HEK293 (cell line): Measurements from ENCODE around the gene CNR1.

Experiments used
- CTCF ChIA-PET: fragments of 350-600 bp; formaldehyde crosslinking; extraction: SDS; loops from one replicate; lab custom pipeline; 2021; ENCODE audit warnings: antibody characterized with exemption; lab: Yijun Ruan, JAX
- POLR2A ChIA-PET: fragments of 300-600 bp; formaldehyde crosslinking; extraction: SDS; loops from one replicate; lab custom pipeline; 2020; ENCODE audit warnings: antibody characterized with exemption, inconsistent platforms; lab: Yijun Ruan, JAX
- H3K27ac ChIP-seq: fragments of 200-500 bp; sonication (Bioruptor generic); 2 replicates; pipeline ENCODE4 v1.5.1; 2014; ENCODE audit warnings: low read depth, low read length, control low read depth, inconsistent platforms; ENCODE audit errors: extremely low read depth
- H3K36me3 ChIP-seq, 2 experiments: fragments of 200-500 bp in 1 of 2; sonication (Bioruptor generic) in 1 of 2; 1 replicate in 1 of 2; 2 replicates in 1 of 2; pipeline ENCODE4 v1.5.1; 2014 to 2017; ENCODE audit warnings: inconsistent platforms in 2 of 2, low read length in 2 of 2; ENCODE audit not compliant: control insufficient read depth in 2 of 2, insufficient read depth in 1 of 2
- H3K4me1 ChIP-seq: fragments of 200-500 bp; sonication (Bioruptor generic); 2 replicates; pipeline ENCODE4 v1.5.1; 2014; ENCODE audit warnings: mild to moderate bottlenecking, low read length, inconsistent platforms; ENCODE audit not compliant: control insufficient read depth, insufficient read depth
- H3K4me3 ChIP-seq: 2 replicates; pipeline ENCODE4 v1.5.1; 2011; ENCODE audit warnings: low read depth, mild to moderate bottlenecking, control low read depth, low read length, moderate library complexity
- H3K9me3 ChIP-seq: fragments of 200-500 bp; sonication (Bioruptor generic); 2 replicates; pipeline ENCODE4 v1.5.1; 2014; ENCODE audit warnings: low read depth, low read length, inconsistent platforms; ENCODE audit not compliant: control insufficient read depth, insufficient read depth
- KLF1 ChIP-seq: fragments of 450-650 bp; formaldehyde crosslinking; IDR thresholded peaks from 2 replicates; pipeline ENCODE4 v1.5.1; 2016; ENCODE audit warnings: missing biosample characterization, missing genetic modification characterization
- KLF8 ChIP-seq: fragments of 450-650 bp; formaldehyde crosslinking; IDR thresholded peaks from 2 replicates; pipeline ENCODE4 v1.5.1; 2016; ENCODE audit warnings: missing biosample characterization, missing genetic modification characterization
- SALL2 ChIP-seq: fragments of 450-650 bp; formaldehyde crosslinking; IDR thresholded peaks from 2 replicates; pipeline ENCODE4 v1.5.0; 2017; ENCODE audit warnings: missing biosample characterization, mild to moderate bottlenecking, missing genetic modification characterization, borderline replicate concordance
- TCF7L2 ChIP-seq: IDR thresholded peaks from 2 replicates; pipeline ENCODE4 v1.6.1; 2011; ENCODE audit warnings: low read depth, mild to moderate bottlenecking, inconsistent platforms, low read length, moderate library complexity, borderline replicate concordance
- ZNF112 ChIP-seq: fragments of 450-650 bp; formaldehyde crosslinking; IDR thresholded peaks from 2 replicates; pipeline ENCODE4 v1.5.0; 2017; ENCODE audit warnings: missing biosample characterization, missing genetic modification characterization
- ZNF114 ChIP-seq: fragments of 450-650 bp; formaldehyde crosslinking; IDR thresholded peaks from 2 replicates; pipeline ENCODE4 v1.5.0; 2017; ENCODE audit warnings: missing biosample characterization, missing genetic modification characterization
- ZNF24 ChIP-seq: fragments of 450-650 bp; formaldehyde crosslinking; IDR thresholded peaks from 2 replicates; pipeline ENCODE4 v1.5.1; 2016; ENCODE audit warnings: missing biosample characterization, missing genetic modification characterization
- ZNF341 ChIP-seq: fragments of 450-650 bp; formaldehyde crosslinking; IDR thresholded peaks from 2 replicates; pipeline ENCODE4; 2016; ENCODE audit warnings: low read depth, missing biosample characterization, missing genetic modification characterization
- ZNF354C ChIP-seq: fragments of 450-650 bp; formaldehyde crosslinking; IDR thresholded peaks from 2 replicates; pipeline ENCODE4 v1.5.1; 2016; ENCODE audit warnings: missing biosample characterization, missing genetic modification characterization, low read depth, borderline replicate concordance
- ZNF404 ChIP-seq: fragments of 450-650 bp; formaldehyde crosslinking; IDR thresholded peaks from 2 replicates; pipeline ENCODE4 v1.5.1; 2017; ENCODE audit warnings: missing biosample characterization, missing genetic modification characterization
- ZNF48 ChIP-seq: fragments of 450-650 bp; formaldehyde crosslinking; IDR thresholded peaks from 2 replicates; pipeline ENCODE4 v1.5.1; 2016; ENCODE audit warnings: missing biosample characterization, missing genetic modification characterization
- ZNF521 ChIP-seq: fragments of 450-650 bp; formaldehyde crosslinking; IDR thresholded peaks from 2 replicates; pipeline ENCODE4 v1.5.1; 2017; ENCODE audit warnings: missing biosample characterization, mild to moderate bottlenecking, missing genetic modification characterization
- ZNF585B ChIP-seq: fragments of 450-650 bp; formaldehyde crosslinking; IDR thresholded peaks from 2 replicates; pipeline ENCODE4 v1.5.1; 2016; ENCODE audit warnings: missing biosample characterization, missing genetic modification characterization
- ZNF621 ChIP-seq: fragments of 450-650 bp; formaldehyde crosslinking; IDR thresholded peaks from 2 replicates; pipeline ENCODE4 v1.5.1; 2017; ENCODE audit warnings: missing biosample characterization, missing genetic modification characterization
- ZNF660 ChIP-seq: fragments of 450-650 bp; IDR thresholded peaks from 2 replicates; pipeline ENCODE4 v1.5.1; 2018; ENCODE audit warnings: missing biosample characterization, mild to moderate bottlenecking, missing genetic modification characterization
- TF ChIP-seq, protein P1 (sequence below): fragments of 450-650 bp; formaldehyde crosslinking; IDR thresholded peaks from 2 replicates; pipeline ENCODE4 v1.5.1; 2016; ENCODE audit warnings: missing biosample characterization, missing genetic modification characterization
- TF ChIP-seq, protein P2 (sequence below): fragments of 450-650 bp; IDR thresholded peaks from 2 replicates; pipeline ENCODE4 v1.5.1; 2018; ENCODE audit warnings: missing biosample characterization, mild to moderate bottlenecking, missing genetic modification characterization
- TF ChIP-seq, protein P3 (sequence below): fragments of 450-650 bp; formaldehyde crosslinking; IDR thresholded peaks from 2 replicates; pipeline ENCODE4 v1.5.1; 2016; ENCODE audit warnings: missing biosample characterization, missing genetic modification characterization
- TF ChIP-seq, protein P4 (sequence below): fragments of 450-650 bp; formaldehyde crosslinking; IDR thresholded peaks from 2 replicates; pipeline ENCODE4 v1.5.0; 2017; ENCODE audit warnings: missing biosample characterization, missing genetic modification characterization, borderline replicate concordance

The CNR1 gene

DNA sequence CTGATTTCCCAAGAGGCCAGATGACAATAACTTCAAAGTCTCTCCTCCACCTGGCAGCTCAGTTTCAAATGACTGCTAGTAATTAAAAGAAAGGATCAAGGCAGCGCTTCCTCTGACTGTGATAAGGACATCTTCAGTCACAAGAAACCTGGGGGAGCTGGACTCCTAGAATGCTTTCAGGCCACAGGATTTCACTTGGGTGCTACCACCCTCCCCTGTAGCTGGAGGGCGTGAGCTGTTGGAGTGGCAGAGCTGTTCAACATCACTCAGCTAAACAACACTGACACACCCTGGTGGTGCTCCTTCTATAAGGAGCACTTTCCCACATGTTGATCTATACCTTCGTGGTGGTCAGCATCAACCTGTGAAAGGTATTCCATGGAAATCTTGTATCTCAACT lies 2.2 kb upstream of the CNR1 start:
- H3K9me3 ChIP-seq = no peaks in the 10 kb centered on the region
- ChIA-PET POLR2A (no interaction called here), CTCF (interaction anchor here (0.5 to 1.4 kb wide), 5 partner anchors 15 to 417 kb away, joined by 3 to 6 read pairs (median 4); no protein-coding TSS in a partner anchor)
- H3K36me3 ChIP-seq = no peaks in the 10 kb centered on the region
- H3K4me1 ChIP-seq = 0 out of 2 replicates have a peak, but pooled peaks cover 4% of the 10 kb centered on the region
- TF ChIP-seq KLF8 (tag by site-specific recombination) (no peak), ZNF112 (no peak), ZNF24 (no peak), ZNF341 (tag by site-specific recombination) (0 out of 2 replicates have a peak, but pooled peaks have one; percentile 9), TCF7L2 (no peak), ZNF585B (tag by site-specific recombination) (no peak), ZNF404 (tag by site-specific recombination) (no peak), ZNF354C (no peak), ZNF521 (no peak), ZNF621 (tag by site-specific recombination) (no peak), ZNF114 (no peak), ZNF48 (no peak), ZNF660 (tag by site-specific recombination) (no peak), SALL2 (tag by site-specific recombination) (no peak), KLF1 (tag by site-specific recombination) (peak; percentile 29; the same call in 1 of the 2 replicates)
- TF ChIP-seq, protein P1, sequence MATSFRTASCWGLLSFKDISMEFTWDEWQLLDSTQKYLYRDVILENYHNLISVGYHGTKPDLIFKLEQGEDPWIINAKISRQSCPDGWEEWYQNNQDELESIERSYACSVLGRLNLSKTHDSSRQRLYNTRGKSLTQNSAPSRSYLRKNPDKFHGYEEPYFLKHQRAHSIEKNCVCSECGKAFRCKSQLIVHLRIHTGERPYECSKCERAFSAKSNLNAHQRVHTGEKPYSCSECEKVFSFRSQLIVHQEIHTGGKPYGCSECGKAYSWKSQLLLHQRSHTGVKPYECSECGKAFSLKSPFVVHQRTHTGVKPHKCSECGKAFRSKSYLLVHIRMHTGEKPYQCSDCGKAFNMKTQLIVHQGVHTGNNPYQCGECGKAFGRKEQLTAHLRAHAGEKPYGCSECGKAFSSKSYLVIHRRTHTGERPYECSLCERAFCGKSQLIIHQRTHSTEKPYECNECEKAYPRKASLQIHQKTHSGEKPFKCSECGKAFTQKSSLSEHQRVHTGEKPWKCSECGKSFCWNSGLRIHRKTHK (tag by site-specific recombination) = no peak
- TF ChIP-seq, protein P2, sequence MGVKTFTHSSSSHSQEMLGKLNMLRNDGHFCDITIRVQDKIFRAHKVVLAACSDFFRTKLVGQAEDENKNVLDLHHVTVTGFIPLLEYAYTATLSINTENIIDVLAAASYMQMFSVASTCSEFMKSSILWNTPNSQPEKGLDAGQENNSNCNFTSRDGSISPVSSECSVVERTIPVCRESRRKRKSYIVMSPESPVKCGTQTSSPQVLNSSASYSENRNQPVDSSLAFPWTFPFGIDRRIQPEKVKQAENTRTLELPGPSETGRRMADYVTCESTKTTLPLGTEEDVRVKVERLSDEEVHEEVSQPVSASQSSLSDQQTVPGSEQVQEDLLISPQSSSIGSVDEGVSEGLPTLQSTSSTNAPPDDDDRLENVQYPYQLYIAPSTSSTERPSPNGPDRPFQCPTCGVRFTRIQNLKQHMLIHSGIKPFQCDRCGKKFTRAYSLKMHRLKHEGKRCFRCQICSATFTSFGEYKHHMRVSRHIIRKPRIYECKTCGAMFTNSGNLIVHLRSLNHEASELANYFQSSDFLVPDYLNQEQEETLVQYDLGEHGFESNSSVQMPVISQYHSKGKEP (tag by site-specific recombination) = no peak
- TF ChIP-seq, protein P3, sequence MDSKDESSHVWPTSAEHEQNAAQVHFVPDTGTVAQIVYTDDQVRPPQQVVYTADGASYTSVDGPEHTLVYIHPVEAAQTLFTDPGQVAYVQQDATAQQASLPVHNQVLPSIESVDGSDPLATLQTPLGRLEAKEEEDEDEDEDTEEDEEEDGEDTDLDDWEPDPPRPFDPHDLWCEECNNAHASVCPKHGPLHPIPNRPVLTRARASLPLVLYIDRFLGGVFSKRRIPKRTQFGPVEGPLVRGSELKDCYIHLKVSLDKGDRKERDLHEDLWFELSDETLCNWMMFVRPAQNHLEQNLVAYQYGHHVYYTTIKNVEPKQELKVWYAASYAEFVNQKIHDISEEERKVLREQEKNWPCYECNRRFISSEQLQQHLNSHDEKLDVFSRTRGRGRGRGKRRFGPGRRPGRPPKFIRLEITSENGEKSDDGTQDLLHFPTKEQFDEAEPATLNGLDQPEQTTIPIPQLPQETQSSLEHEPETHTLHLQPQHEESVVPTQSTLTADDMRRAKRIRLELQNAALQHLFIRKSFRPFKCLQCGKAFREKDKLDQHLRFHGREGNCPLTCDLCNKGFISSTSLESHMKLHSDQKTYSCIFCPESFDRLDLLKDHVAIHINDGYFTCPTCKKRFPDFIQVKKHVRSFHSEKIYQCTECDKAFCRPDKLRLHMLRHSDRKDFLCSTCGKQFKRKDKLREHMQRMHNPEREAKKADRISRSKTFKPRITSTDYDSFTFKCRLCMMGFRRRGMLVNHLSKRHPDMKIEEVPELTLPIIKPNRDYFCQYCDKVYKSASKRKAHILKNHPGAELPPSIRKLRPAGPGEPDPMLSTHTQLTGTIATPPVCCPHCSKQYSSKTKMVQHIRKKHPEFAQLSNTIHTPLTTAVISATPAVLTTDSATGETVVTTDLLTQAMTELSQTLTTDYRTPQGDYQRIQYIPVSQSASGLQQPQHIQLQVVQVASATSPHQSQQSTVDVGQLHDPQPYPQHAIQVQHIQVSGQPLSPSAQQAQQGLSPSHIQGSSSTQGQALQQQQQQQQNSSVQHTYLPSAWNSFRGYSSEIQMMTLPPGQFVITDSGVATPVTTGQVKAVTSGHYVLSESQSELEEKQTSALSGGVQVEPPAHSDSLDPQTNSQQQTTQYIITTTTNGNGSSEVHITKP (tag by site-specific recombination) = 0 out of 2 replicates have a peak, but pooled peaks have one; percentile 26
- TF ChIP-seq, protein P4, sequence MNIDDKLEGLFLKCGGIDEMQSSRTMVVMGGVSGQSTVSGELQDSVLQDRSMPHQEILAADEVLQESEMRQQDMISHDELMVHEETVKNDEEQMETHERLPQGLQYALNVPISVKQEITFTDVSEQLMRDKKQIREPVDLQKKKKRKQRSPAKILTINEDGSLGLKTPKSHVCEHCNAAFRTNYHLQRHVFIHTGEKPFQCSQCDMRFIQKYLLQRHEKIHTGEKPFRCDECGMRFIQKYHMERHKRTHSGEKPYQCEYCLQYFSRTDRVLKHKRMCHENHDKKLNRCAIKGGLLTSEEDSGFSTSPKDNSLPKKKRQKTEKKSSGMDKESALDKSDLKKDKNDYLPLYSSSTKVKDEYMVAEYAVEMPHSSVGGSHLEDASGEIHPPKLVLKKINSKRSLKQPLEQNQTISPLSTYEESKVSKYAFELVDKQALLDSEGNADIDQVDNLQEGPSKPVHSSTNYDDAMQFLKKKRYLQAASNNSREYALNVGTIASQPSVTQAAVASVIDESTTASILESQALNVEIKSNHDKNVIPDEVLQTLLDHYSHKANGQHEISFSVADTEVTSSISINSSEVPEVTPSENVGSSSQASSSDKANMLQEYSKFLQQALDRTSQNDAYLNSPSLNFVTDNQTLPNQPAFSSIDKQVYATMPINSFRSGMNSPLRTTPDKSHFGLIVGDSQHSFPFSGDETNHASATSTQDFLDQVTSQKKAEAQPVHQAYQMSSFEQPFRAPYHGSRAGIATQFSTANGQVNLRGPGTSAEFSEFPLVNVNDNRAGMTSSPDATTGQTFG (tag by site-specific recombination) = no peak
- H3K27ac ChIP-seq = no peak overlapping the region
- no peak overlapping the region for H3K4me3 ChIP-seq
